GM11168 (cell line): ENCODE data around the gene ZBTB8OS.
"Not testable (repeated sequence)": the region's sequence is repeated elsewhere in the genome, so short reads cannot be mapped to it uniquely, and the experiment has no call there.

Experiments used
- in situ Hi-C: fragments of 300-500 bp; cut with MboI; formaldehyde crosslinking; loops from one replicate; pipeline ENCODE4 v1.12.0; 2022; ENCODE audit warnings: low sequenced_read_pairs; ENCODE audit not compliant: unreplicated experiment

ZBTB8OS gene

GRCh38 chr1:32651461-32652073 lies 1.2 kb upstream of the ZBTB8OS start:
- in situ Hi-C loops, result no loop called here

GRCh38 chr1:32650752-32651460 lies 556 bp upstream of the ZBTB8OS start, which contains the start of gene RBBP4:
RBBP4 (plus strand) TSS chr1:32651208; CDS start chr1:32651307, 99 bp downstream.
- in situ Hi-C loops, result no loop called here

GRCh38 chr1:32647308-32648134 lies 2.8 kb downstream of the ZBTB8OS start:
- in situ Hi-C loops, result no loop called here

GRCh38 chr1:32644426-32644825 lies 5.9 kb downstream of the ZBTB8OS start:
- in situ Hi-C loops, result no loop called here

GRCh38 chr1:32642292-32642827 lies 8.0 kb downstream of the ZBTB8OS start:
- in situ Hi-C loops, result not testable (repeated sequence)

GRCh38 chr1:32639489-32640075 lies 10.8 kb downstream of the ZBTB8OS start:
- in situ Hi-C loops, result no loop called here

- in situ Hi-C loops, result no loop called here
Observed at GRCh38 chr1:32636914-32637645, 13.3 kb downstream of the ZBTB8OS start.

GRCh38 chr1:32635508-32636277 lies 14.7 kb downstream of the ZBTB8OS start:
- in situ Hi-C loops, result no loop called here

GRCh38 chr1:32632829-32633228 lies 17.5 kb downstream of the ZBTB8OS start:
- in situ Hi-C loops, result no loop called here

- in situ Hi-C loops, result not testable (repeated sequence)
Observed at GRCh38 chr1:32630173-32630572, 20.2 kb downstream of the ZBTB8OS start.

- in situ Hi-C loops, result no loop called here
Observed at GRCh38 chr1:32627596-32628162, 22.7 kb downstream of the ZBTB8OS start.

- in situ Hi-C loops, result no loop called here
Observed at GRCh38 chr1:32626176-32626575, 24.2 kb downstream of the ZBTB8OS start.

- in situ Hi-C loops, result no loop called here
Observed at GRCh38 chr1:32623775-32624174, 26.6 kb downstream of the ZBTB8OS start.

- in situ Hi-C loops, result no loop called here
Observed at GRCh38 chr1:32622806-32623681, 27.3 kb downstream of the ZBTB8OS start.

GRCh38 chr1:32622205-32622604 lies 28.1 kb downstream of the ZBTB8OS start:
- in situ Hi-C loops, result no loop called here

- in situ Hi-C loops, result no loop called here
Observed at GRCh38 chr1:32619701-32620485, 30.5 kb downstream of the ZBTB8OS start.

- in situ Hi-C loops, result no loop called here
Observed at GRCh38 chr1:32618673-32619221, 31.6 kb downstream of the ZBTB8OS start.
